ENCODE results near the gene TARBP1.
"Not testable (repeated sequence)": the region's sequence is repeated elsewhere in the genome, so short reads cannot be mapped to it uniquely, and the experiment has no call there.

The TARBP1 gene

GRCh38 chr1:234507626-234508387, 28.8 kb upstream of the TARBP1 start:
- DNase-seq, result no peak

GRCh38 chr1:234507089-234507488, 28.1 kb upstream of the TARBP1 start:
- DNase-seq, result no peak

- no peak for DNase-seq
These were observed 26.8 kb upstream of the TARBP1 start for GRCh38 chr1:234505769-234506102.

GRCh38 chr1:234504969-234505768, 26.2 kb upstream of the TARBP1 start:
- DNase-seq, result no peak

GRCh38 chr1:234504251-234504650, 25.3 kb upstream of the TARBP1 start:
- not testable (repeated sequence) for DNase-seq

GRCh38 chr1:234503193-234504050, 24.4 kb upstream of the TARBP1 start:
- DNase-seq, result no peak

GRCh38 chr1:234502785-234503184, 23.8 kb upstream of the TARBP1 start:
- no peak for DNase-seq

- peak in 1 of 56 donors; percentile 18 for DNase-seq
These were observed 21.3 kb upstream of the TARBP1 start for GRCh38 chr1:234500269-234500668.

- no peak for DNase-seq
These were observed 20.9 kb upstream of the TARBP1 start for GRCh38 chr1:234499943-234500245.

- peak in 55 of 56 donors; percentile 21 to 96 (median 85) for DNase-seq
These were observed 20.4 kb upstream of the TARBP1 start for GRCh38 chr1:234499119-234499942.

- no peak for DNase-seq
These were observed 19.6 kb upstream of the TARBP1 start for GRCh38 chr1:234498448-234499118.

GRCh38 chr1:234497589-234497988, 18.6 kb upstream of the TARBP1 start:
- no peak for DNase-seq

- DNase-seq, result no peak
These were observed 16.4 kb upstream of the TARBP1 start for GRCh38 chr1:234495231-234495990.

GRCh38 chr1:234494049-234494448, 15.1 kb upstream of the TARBP1 start:
- DNase-seq, result no peak

GRCh38 chr1:234490793-234491479, 12.0 kb upstream of the TARBP1 start:
- no peak for DNase-seq

GRCh38 chr1:234489698-234490077, 10.7 kb upstream of the TARBP1 start:
- DNase-seq, result no peak

- DNase-seq, result no peak
These were observed 10.2 kb upstream of the TARBP1 start for GRCh38 chr1:234489007-234489697.
